Parathyroid adenoma (tissue), 2 donors: ENCODE measurements around the gene RNU5B-1.
A peak's percentile ranks its signal among the peaks of the same experiment; 100 is the strongest.

Source experiments
- H2AFZ ChIP-seq: fragments of 300-600 bp; sonication (generic); one replicate; pipeline ENCODE4 v1.7.0; 2017; ENCODE audit warnings: antibody characterized with exemption, mild to moderate bottlenecking
- H3K27ac ChIP-seq: fragments of 300-600 bp; sonication (generic); one replicate; pipeline ENCODE4 v1.7.0; 2017
- H3K27me3 ChIP-seq: fragments of 300-600 bp; sonication (generic); one replicate; pipeline ENCODE4 v1.7.0; 2017; ENCODE audit warnings: low read length; ENCODE audit not compliant: control insufficient read depth, insufficient read depth
- H3K36me3 ChIP-seq: fragments of 300-600 bp; sonication (generic); one replicate; pipeline ENCODE4 v1.7.0; 2017; ENCODE audit warnings: low read length; ENCODE audit not compliant: control insufficient read depth, insufficient read depth
- H3K4me1 ChIP-seq: fragments of 300-600 bp; sonication (generic); one replicate; pipeline ENCODE4 v1.7.0; 2017; ENCODE audit warnings: control low read depth
- H3K4me2 ChIP-seq: fragments of 300-600 bp; sonication (generic); one replicate; pipeline ENCODE4 v1.7.0; 2017; ENCODE audit warnings: low read length
- H3K4me3 ChIP-seq: fragments of 300-600 bp; sonication (generic); one replicate; pipeline ENCODE4 v1.7.0; 2017; ENCODE audit warnings: low read depth, low read length
- H3K79me2 ChIP-seq: fragments of 300-600 bp; sonication (generic); one replicate; pipeline ENCODE4 v1.7.0; 2017; ENCODE audit warnings: control low read depth
- H3K9ac ChIP-seq: fragments of 300-600 bp; sonication (generic); one replicate; pipeline ENCODE4 v1.7.0; 2017; ENCODE audit warnings: mild to moderate bottlenecking
- H3K9me3 ChIP-seq: fragments of 300-600 bp; sonication (generic); one replicate; pipeline ENCODE4 v1.7.0; 2017; ENCODE audit warnings: low read length; ENCODE audit not compliant: control insufficient read depth
- TF ChIP-seq, protein P1 (sequence below): fragments of 300-600 bp; sonication (generic); IDR thresholded peaks from one replicate; pipeline ENCODE4 v1.7.0; 2017; ENCODE audit warnings: antibody characterized with exemption, mild to moderate bottlenecking
- donor health status: primary hyperparathyroidism.

RNU5B-1 gene

DNA sequence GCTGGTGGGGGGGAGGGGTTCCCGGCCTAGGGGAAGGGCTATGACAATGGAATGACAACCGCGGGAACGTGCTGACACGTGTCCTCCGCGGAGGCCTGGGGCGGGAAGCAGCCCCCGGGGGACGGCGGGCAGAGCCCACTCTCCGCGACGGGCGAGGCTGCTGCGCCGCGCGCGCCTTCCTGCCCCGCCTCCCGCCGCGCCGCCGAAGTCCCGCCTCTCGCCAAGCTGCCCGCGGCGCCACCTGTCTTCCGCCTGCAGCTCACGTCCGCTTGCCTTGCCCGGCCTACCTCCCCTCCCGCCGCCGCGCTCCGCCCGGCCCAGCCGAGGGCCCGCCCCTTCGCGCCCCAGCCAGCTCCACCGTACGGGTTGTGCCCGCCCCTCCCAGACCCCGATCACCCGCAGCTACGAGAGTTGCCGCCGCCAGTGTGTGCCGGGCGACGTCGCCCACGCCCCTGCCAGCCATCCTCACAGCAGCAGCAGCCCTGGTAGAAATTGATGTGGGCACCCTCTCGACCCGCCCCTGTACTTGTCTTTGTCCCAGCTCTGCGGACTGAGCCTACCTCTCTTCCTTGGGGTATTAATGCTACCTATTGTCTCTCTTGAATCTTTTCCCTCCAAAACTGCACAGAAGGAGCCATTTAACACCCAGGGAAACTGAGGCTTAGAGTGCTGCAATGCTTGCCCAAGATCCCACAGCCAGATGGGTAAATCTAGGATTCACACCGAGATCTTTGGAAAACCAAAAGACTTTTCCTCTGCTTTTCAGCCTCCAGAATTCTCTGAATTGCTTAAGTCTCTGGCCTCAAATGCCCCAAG lies 17.6 kb upstream of the RNU5B-1 start, which contains the start of gene PARP16:
Gene PARP16, minus strand, starts transcription at position 180 of the 816 bp plus-strand sequence. CDS start 457 bp downstream, outside the sequence.
- Histone ChIP-seq H3K4me1 (peaks cover 2% of the 10 kb centered on the region), H3K36me3 (no peaks in the 10 kb centered on the region), H2AFZ (peak within 1 kb of the TSS; percentile 75), H3K27me3 (no peaks in the 10 kb centered on the region), H3K4me2 (peak within 1 kb of the TSS; percentile 85), H3K9ac (peak within 1 kb of the TSS; percentile 19), H3K27ac (peak within 1 kb of the TSS; percentile 69), H3K9me3 (no peaks in the 10 kb centered on the region), H3K79me2 (peaks cover 8% of the 10 kb centered on the region), H3K4me3 (peak within 1 kb of the TSS; percentile 63)
- TF ChIP-seq, protein P1, sequence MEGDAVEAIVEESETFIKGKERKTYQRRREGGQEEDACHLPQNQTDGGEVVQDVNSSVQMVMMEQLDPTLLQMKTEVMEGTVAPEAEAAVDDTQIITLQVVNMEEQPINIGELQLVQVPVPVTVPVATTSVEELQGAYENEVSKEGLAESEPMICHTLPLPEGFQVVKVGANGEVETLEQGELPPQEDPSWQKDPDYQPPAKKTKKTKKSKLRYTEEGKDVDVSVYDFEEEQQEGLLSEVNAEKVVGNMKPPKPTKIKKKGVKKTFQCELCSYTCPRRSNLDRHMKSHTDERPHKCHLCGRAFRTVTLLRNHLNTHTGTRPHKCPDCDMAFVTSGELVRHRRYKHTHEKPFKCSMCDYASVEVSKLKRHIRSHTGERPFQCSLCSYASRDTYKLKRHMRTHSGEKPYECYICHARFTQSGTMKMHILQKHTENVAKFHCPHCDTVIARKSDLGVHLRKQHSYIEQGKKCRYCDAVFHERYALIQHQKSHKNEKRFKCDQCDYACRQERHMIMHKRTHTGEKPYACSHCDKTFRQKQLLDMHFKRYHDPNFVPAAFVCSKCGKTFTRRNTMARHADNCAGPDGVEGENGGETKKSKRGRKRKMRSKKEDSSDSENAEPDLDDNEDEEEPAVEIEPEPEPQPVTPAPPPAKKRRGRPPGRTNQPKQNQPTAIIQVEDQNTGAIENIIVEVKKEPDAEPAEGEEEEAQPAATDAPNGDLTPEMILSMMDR: peak; percentile 55

DNA sequence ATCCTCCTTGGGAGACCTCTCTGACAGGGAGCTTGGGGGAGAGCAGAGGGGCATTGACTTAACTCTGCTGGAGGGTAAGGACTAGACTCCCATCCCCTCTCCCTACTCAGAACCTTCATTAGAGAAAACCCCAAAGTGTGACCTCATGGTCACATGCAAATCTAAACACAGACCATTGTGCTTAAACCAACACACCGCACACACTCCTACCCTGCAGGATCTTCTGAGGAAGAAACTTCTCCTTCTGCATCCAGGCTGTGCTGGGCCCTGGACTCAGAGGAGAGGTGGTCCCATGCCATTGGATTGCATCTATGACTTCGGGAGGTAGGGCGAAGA lies 17.0 kb upstream of the RNU5B-1 start:
- peak overlapping the region; percentile 69 for H3K27ac ChIP-seq
- H3K79me2 ChIP-seq: peaks cover 5% of the 10 kb centered on the region
- no peak overlapping the region for H3K4me2 ChIP-seq
- H3K36me3 ChIP-seq: no peaks in the 10 kb centered on the region
- H3K4me3 ChIP-seq: no peak overlapping the region
- TF ChIP-seq, protein P1: no peak
- H3K9ac ChIP-seq: no peak overlapping the region
- H2AFZ ChIP-seq: no peak overlapping the region
- H3K27me3 ChIP-seq: no peaks in the 10 kb centered on the region
- no peaks in the 10 kb centered on the region for H3K9me3 ChIP-seq
- peaks cover 2% of the 10 kb centered on the region for H3K4me1 ChIP-seq

GRCh38 chr15:65289261-65289854 lies 15.1 kb upstream of the RNU5B-1 start:
- no peak overlapping the region for H3K4me2 ChIP-seq
- no peaks in the 10 kb centered on the region for H3K27me3 ChIP-seq
- H2AFZ ChIP-seq: no peak overlapping the region
- H3K79me2 ChIP-seq: peaks cover 2% of the 10 kb centered on the region
- TF ChIP-seq, protein P1: no peak
- H3K9me3 ChIP-seq: no peaks in the 10 kb centered on the region
- H3K27ac ChIP-seq: no peak overlapping the region
- no peak overlapping the region for H3K9ac ChIP-seq
- H3K4me1 ChIP-seq: peaks cover 2% of the 10 kb centered on the region
- H3K4me3 ChIP-seq: no peak overlapping the region
- no peaks in the 10 kb centered on the region for H3K36me3 ChIP-seq

- no peaks in the 10 kb centered on the region for H3K36me3 ChIP-seq
- H3K4me2 ChIP-seq: no peak overlapping the region
- H3K27ac ChIP-seq: no peak overlapping the region
- H3K4me1 ChIP-seq: peaks cover 2% of the 10 kb centered on the region
- no peaks in the 10 kb centered on the region for H3K9me3 ChIP-seq
- H3K79me2 ChIP-seq: no peaks in the 10 kb centered on the region
- H3K4me3 ChIP-seq: no peak overlapping the region
- TF ChIP-seq, protein P1: no peak
- H2AFZ ChIP-seq: no peak overlapping the region
- no peak overlapping the region for H3K9ac ChIP-seq
- H3K27me3 ChIP-seq: no peaks in the 10 kb centered on the region
Observed at GRCh38 chr15:65290228-65290627, 14.2 kb upstream of the RNU5B-1 start.
